ENCODE measurements around the gene BYSL. TPM values are rescaled to one million over a fixed set of nuclear protein-coding genes. Genes with fewer than 3 reads are reported as not detected.

BYSL gene
- total and polyA plus RNA-seq, 2 donors (not counting 3 experiments of a cell fraction or from before 2014, with no cell fraction given) = 33.1 to 41.8 TPM

DNA sequence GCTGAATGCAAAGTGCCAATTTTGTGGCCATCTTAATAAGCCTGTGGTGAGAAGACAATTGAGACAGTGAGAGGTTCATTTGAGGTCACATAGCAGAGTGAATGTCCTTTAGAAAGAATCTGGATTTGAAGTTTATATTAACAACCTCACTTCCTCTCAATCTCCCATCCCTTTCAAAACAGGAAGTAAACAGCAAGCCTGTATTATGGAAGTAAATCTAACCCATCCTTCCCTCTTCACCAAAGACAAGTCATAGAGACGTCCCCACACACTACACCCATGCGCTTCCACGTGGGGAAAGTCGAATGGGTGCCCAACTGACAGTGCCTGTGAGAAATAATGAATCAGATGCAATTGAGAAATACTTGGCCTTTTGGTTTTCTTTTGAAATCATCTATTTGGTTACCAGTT lies 49.1 kb downstream of the BYSL start:
- H2AFZ ChIP-seq (ENCODE audit: low read depth, low read length) = peak overlapping the region; percentile 54
- FAIRE-seq (peak; percentile 62), DNase-seq (ENCODE audit: low read depth, low spot score) (peak; percentile 16)
- BruUV-seq (replicated peaks) = no TSS peak
- CTCF ChIA-PET = no interaction called here
- H3K4me3 ChIP-seq (replicated peaks in 1 of 3; ENCODE audit: insufficient read depth in 1 of 3, low read depth in 1 of 3, low read length in 3 of 3) = no peak overlapping the region
- H3K36me3 ChIP-seq (ENCODE audit: control insufficient read depth in 2 of 2, extremely low read depth in 1 of 2, insufficient read depth in 2 of 2, low read length in 2 of 2) = no peaks in the 10 kb centered on the region
- dilution Hi-C loops (cut with MboI; ENCODE audit: extremely low pct_ligation_motif_present, low sequenced_read_pairs) (no loop called here), intact Hi-C loops (cut with micrococcal nuclease) (no loop called here)
- H3K79me2 ChIP-seq (ENCODE audit: control insufficient read depth, insufficient read depth, low read length) = no peaks in the 10 kb centered on the region
- TF ChIP-seq, protein P1, sequence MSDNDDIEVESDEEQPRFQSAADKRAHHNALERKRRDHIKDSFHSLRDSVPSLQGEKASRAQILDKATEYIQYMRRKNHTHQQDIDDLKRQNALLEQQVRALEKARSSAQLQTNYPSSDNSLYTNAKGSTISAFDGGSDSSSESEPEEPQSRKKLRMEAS (IDR thresholded peaks at IDR 0.05; ENCODE audit: insufficient read depth, insufficient read length) = no peak
- TF ChIP-seq MYC (IDR thresholded peaks at IDR 0.05; ENCODE audit: low read depth, low read length) (no peak), POLR2A (IDR thresholded peaks at IDR 0.05; ENCODE audit: low read depth, low read length) (no peak)
- no peak overlapping the region for H3K9ac ChIP-seq (replicated peaks; ENCODE audit: extremely low read depth, insufficient read depth, low read length)
- H4K20me1 ChIP-seq (replicated peaks; ENCODE audit: control insufficient read depth, extremely low read depth, insufficient read depth, low read length) = no peaks in the 10 kb centered on the region
- POLR2A ChIA-PET = no interaction called here
- no peaks in the 10 kb centered on the region for H3K27me3 ChIP-seq (ENCODE audit: control insufficient read depth in 2 of 2, insufficient read depth in 2 of 2, low read length in 2 of 2)
- H3K4me2 ChIP-seq (ENCODE audit: insufficient read depth, low read length) = peak overlapping the region; percentile 24
- no peaks in the 10 kb centered on the region for H3K9me3 ChIP-seq (replicated peaks; ENCODE audit: control insufficient read depth, insufficient read depth, low read length)
- H3K4me1 ChIP-seq (ENCODE audit: control insufficient read depth, extremely low read depth, insufficient read depth, low read length) = peaks cover 34% of the 10 kb centered on the region
- no peaks in the 10 kb centered on the region for H3K9me1 ChIP-seq (replicated peaks; ENCODE audit: control insufficient read depth, extremely low read depth, insufficient read depth, low read length)
- no peak overlapping the region for H3K27ac ChIP-seq (ENCODE audit: insufficient read depth, low read depth, low read length)

DNA sequence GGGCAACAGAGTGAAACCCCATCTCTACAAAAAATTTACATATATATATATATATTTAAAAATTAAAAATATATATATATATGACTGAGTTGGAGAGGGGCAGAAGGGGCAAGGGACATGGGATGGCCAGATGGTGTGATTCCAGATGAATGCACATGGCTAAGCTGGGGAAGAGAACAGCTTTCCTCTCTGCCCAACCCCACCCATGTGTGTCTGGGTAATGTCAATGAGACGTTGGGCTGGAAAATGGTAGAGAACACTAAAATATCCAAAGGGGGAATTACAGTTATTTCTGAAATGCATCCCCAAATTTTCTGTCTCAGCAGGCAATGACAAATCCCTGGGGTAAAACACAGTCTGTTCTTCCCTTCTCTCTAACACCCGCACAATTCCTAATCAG lies 51.5 kb downstream of the BYSL start:
- Histone ChIP-seq H3K9ac (replicated peaks; ENCODE audit: extremely low read depth, insufficient read depth, low read length) (no peak overlapping the region), H3K36me3 (ENCODE audit: control insufficient read depth in 2 of 2, extremely low read depth in 1 of 2, insufficient read depth in 2 of 2, low read length in 2 of 2) (no peaks in the 10 kb centered on the region), H3K4me2 (ENCODE audit: insufficient read depth, low read length) (no peak overlapping the region), H3K4me3 (replicated peaks in 1 of 3; ENCODE audit: insufficient read depth in 1 of 3, low read depth in 1 of 3, low read length in 3 of 3) (no peak overlapping the region), H3K79me2 (ENCODE audit: control insufficient read depth, insufficient read depth, low read length) (no peaks in the 10 kb centered on the region), H3K9me3 (replicated peaks; ENCODE audit: control insufficient read depth, insufficient read depth, low read length) (no peaks in the 10 kb centered on the region), H3K9me1 (replicated peaks; ENCODE audit: control insufficient read depth, extremely low read depth, insufficient read depth, low read length) (no peaks in the 10 kb centered on the region), H2AFZ (ENCODE audit: low read depth, low read length) (no peak overlapping the region), H3K27ac (ENCODE audit: insufficient read depth, low read depth, low read length) (no peak overlapping the region), H4K20me1 (replicated peaks; ENCODE audit: control insufficient read depth, extremely low read depth, insufficient read depth, low read length) (no peaks in the 10 kb centered on the region), H3K4me1 (ENCODE audit: control insufficient read depth, extremely low read depth, insufficient read depth, low read length) (peaks cover 11% of the 10 kb centered on the region), H3K27me3 (ENCODE audit: control insufficient read depth in 2 of 2, insufficient read depth in 2 of 2, low read length in 2 of 2) (no peaks in the 10 kb centered on the region)
- intact Hi-C loops (cut with micrococcal nuclease) (no loop called here), dilution Hi-C loops (cut with MboI; ENCODE audit: extremely low pct_ligation_motif_present, low sequenced_read_pairs) (no loop called here)
- no peak for TF ChIP-seq POLR2A (IDR thresholded peaks at IDR 0.05; ENCODE audit: low read depth, low read length)
- TF ChIP-seq FOS (IDR thresholded peaks at IDR 0.05; ENCODE audit: borderline replicate concordance, insufficient read depth, low read length) = no peak
- TF ChIP-seq, protein P2, sequence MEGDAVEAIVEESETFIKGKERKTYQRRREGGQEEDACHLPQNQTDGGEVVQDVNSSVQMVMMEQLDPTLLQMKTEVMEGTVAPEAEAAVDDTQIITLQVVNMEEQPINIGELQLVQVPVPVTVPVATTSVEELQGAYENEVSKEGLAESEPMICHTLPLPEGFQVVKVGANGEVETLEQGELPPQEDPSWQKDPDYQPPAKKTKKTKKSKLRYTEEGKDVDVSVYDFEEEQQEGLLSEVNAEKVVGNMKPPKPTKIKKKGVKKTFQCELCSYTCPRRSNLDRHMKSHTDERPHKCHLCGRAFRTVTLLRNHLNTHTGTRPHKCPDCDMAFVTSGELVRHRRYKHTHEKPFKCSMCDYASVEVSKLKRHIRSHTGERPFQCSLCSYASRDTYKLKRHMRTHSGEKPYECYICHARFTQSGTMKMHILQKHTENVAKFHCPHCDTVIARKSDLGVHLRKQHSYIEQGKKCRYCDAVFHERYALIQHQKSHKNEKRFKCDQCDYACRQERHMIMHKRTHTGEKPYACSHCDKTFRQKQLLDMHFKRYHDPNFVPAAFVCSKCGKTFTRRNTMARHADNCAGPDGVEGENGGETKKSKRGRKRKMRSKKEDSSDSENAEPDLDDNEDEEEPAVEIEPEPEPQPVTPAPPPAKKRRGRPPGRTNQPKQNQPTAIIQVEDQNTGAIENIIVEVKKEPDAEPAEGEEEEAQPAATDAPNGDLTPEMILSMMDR (IDR thresholded peaks at IDR 0.05; ENCODE audit: extremely low read depth in 1 of 2, insufficient read depth in 1 of 2, low read depth in 1 of 2, low read length in 2 of 2) = no peak
- TF ChIP-seq GATA2 (IDR thresholded peaks at IDR 0.05; ENCODE audit: insufficient read depth, insufficient read length, low read depth, low read length) = no peak
- TF ChIP-seq EZH2 (IDR thresholded peaks at IDR 0.05; ENCODE audit: borderline replicate concordance, low read depth, low read length, severe bottlenecking) = no peak
- TF ChIP-seq JUN (IDR thresholded peaks at IDR 0.05; ENCODE audit: borderline replicate concordance, insufficient read depth, insufficient read length, low read depth) = no peak
- no peak for TF ChIP-seq POLR2AphosphoS5 (IDR thresholded peaks at IDR 0.05; ENCODE audit: insufficient read depth, low read depth, low read length)
- TF ChIP-seq, protein P1 (IDR thresholded peaks at IDR 0.05; ENCODE audit: insufficient read depth, insufficient read length) = no peak
- no peak for TF ChIP-seq MYC (IDR thresholded peaks at IDR 0.05; ENCODE audit: low read depth, low read length)
- CTCF ChIA-PET = interaction anchor here (1.0 kb wide), 1 partner anchor 44 kb away, joined by 3 read pairs; no protein-coding TSS in a partner anchor
- FAIRE-seq = no peak
- BruUV-seq (replicated peaks) = no TSS peak
- no peak for DNase-seq (ENCODE audit: low read depth, low spot score)
- POLR2A ChIA-PET = no interaction called here

Measured in endothelial cell of umbilical vein (primary cell).